ENCODE data around the gene DPM3. TPM values are rescaled to one million over a fixed set of nuclear protein-coding genes. Genes with fewer than 3 reads are reported as not detected.

DPM3 gene
- polyA plus RNA-seq, 1 of the 3 experiments (the other 2 are of a cell fraction), result 317 TPM

DNA sequence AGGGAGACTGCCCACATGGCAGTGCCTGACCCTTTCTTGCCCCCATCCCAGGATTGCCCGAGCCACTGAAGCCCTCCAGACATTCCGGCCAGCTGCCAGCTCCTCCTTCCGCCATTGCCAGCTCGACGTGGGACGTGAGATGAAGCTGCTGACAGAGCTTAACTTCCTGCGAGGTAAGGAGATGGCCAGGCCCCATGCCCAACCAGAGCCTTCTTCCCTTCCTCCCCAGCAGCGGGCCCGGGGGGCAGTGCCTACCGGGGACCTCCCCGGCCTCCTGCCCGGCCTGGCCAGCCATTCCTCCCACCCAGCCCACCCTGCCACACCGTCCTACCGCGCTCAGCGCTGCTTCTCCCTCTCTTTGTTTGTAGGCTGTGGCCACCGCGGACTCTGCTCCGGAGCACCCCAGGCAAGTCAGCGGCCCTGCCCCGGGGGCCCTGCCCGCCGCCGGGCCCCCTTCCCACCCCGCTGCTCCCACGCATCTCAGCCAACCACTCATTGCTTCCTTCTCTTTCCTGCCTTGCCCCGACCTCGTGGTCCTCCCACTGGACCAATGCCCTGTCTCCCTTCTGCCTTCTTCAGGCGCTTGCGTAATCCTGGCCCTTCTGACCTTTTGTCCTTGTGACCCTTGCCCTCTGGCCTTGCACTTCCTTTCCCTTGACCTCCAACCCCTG is 38.2 kb upstream of the DPM3 start:
- Histone ChIP-seq H3K9ac (no peak overlapping the region), H3K79me2 (ENCODE audit: insufficient read depth) (peaks cover 12% of the 10 kb centered on the region; the same call in 1 of the 2 replicates), H3K27ac (ENCODE audit: low read depth in 2 of 2, low read length in 1 of 2) (no peak overlapping the region), H3F3A (replicated peaks; ENCODE audit: insufficient read depth) (peaks cover 15% of the 10 kb centered on the region), H3K9me3 (no peaks in the 10 kb centered on the region), H3K9me2 (no peaks in the 10 kb centered on the region), H3K4me1 (ENCODE audit: control insufficient read depth in 1 of 2, insufficient read depth in 2 of 2, low read depth in 1 of 2, low read length in 1 of 2) (peaks cover 0 to 24% of the 10 kb centered on the region in 2 experiments; a peak in 2 of 4 replicates), H3K36me3 (replicated peaks in 1 of 2; ENCODE audit: control insufficient read depth in 1 of 2, insufficient read depth in 2 of 2, low read length in 1 of 2) (peaks cover 20 to 44% of the 10 kb centered on the region in 2 experiments), H3K4me2 (no peak overlapping the region), H3K4me3 (ENCODE audit: low read depth in 2 of 2, low read length in 1 of 2) (no peak overlapping the region), H2AFZ (ENCODE audit: low read depth) (no peak overlapping the region), H3K27me3 (ENCODE audit: insufficient read depth) (no peaks in the 10 kb centered on the region), H4K20me1 (ENCODE audit: insufficient read depth) (no peaks in the 10 kb centered on the region)
- POLR2A ChIA-PET, result interaction anchor here (1.8 kb wide), 1 partner anchor 15 kb away, joined by 6 read pairs; no protein-coding TSS in a partner anchor
- DNase-seq, result no peak
- no peak for TF ChIP-seq USF1 (IDR thresholded peaks at IDR 0.05; ENCODE audit: borderline replicate concordance, low read depth)
- no peak for TF ChIP-seq CHD2 (IDR thresholded peaks at IDR 0.05; ENCODE audit: low read length, partially characterized antibody)
- TF ChIP-seq YY1 (IDR thresholded peaks at IDR 0.05; ENCODE audit: low read depth), result no peak
- TF ChIP-seq REST (IDR thresholded peaks at IDR 0.05; ENCODE audit: low read depth, low read length), result no peak
- no peak for TF ChIP-seq MXI1 (IDR thresholded peaks at IDR 0.05; ENCODE audit: low read depth, low read length)
- no peak for TF ChIP-seq TCF12 (IDR thresholded peaks at IDR 0.05)
- TF ChIP-seq CTCF (IDR thresholded peaks at IDR 0.05), result no peak
- no peak for TF ChIP-seq EP300 (IDR thresholded peaks at IDR 0.05; ENCODE audit: borderline replicate concordance in 1 of 2, low read depth in 1 of 2, low read length in 1 of 2)
- TF ChIP-seq FOXJ3 (CRISPR knock-in tag; IDR thresholded peaks at IDR 0.05), result no peak
- TF ChIP-seq, protein P1, sequence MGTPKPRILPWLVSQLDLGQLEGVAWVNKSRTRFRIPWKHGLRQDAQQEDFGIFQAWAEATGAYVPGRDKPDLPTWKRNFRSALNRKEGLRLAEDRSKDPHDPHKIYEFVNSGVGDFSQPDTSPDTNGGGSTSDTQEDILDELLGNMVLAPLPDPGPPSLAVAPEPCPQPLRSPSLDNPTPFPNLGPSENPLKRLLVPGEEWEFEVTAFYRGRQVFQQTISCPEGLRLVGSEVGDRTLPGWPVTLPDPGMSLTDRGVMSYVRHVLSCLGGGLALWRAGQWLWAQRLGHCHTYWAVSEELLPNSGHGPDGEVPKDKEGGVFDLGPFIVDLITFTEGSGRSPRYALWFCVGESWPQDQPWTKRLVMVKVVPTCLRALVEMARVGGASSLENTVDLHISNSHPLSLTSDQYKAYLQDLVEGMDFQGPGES (IDR thresholded peaks at IDR 0.05; ENCODE audit: low read depth, low read length), result no peak
- no peak for TF ChIP-seq GATA2 (CRISPR knock-in tag; IDR thresholded peaks at IDR 0.05)
- TF ChIP-seq ELF1 (IDR thresholded peaks at IDR 0.05), result no peak
- TF ChIP-seq RFX5 (IDR thresholded peaks at IDR 0.05; ENCODE audit: low read length), result no peak
- TF ChIP-seq, protein P2, sequence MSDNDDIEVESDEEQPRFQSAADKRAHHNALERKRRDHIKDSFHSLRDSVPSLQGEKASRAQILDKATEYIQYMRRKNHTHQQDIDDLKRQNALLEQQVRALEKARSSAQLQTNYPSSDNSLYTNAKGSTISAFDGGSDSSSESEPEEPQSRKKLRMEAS (IDR thresholded peaks at IDR 0.05; ENCODE audit: low read depth), result no peak
- 91% methylated on average over 21 of the region's 30 CpGs for WGBS (ENCODE audit: low lambda C conversion rate)
- CTCF ChIA-PET, result interaction anchor here (1.2 to 9.6 kb wide), 9 partner anchors 8 to 94 kb away, joined by 3 to 203 read pairs (median 10); partner anchors contain the start of gene THBS3

Data from SK-N-SH (cell line).